Measurements from ENCODE around the gene SGCE. TPM values are rescaled to one million over a fixed set of nuclear protein-coding genes. Genes with fewer than 3 reads are reported as not detected.

The SGCE gene
- total RNA-seq, 4 donors from 2014 or later, result 118 to 203 (median 161) TPM

DNA sequence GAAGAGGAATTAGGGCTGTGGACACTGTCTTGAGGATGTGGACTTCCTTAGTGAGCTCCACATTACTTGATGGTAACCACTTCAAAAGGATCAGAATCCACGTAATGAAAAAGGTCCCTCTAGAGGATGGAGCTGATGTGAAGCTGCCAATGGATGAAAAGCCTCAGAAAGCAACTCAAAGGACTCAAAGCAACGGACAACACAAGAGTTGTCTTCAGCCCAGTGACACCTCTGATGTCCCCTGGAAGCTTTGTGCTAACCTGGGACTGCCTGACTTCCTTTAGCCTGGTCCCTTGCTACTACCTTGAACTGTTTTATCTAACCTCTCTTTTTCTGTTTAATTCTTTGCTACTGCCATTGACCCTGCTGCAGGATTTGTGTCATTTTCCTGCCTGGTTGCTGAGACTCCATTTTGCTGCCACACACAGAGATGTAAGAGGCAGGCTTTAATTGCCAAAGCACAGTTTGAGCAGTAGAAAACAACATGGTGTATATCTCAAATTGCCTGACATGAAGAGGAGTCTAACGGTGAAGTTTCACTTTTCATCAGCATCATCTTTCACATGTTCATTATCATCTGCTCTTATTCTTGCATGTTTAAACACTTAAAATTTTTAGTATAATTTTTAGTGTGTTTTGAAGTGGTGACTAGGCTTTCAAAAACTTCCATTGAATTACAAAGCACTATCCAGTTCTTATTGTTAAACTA, 11.1 kb upstream of the SGCE start:
- Histone ChIP-seq H3K4me1 (no peaks in the 10 kb centered on the region), H3K9me3 (no peaks in the 10 kb centered on the region), H3K4me3 (no peak overlapping the region), H3K27ac (no peak overlapping the region), H3K36me3 (no peaks in the 10 kb centered on the region), H3K27me3 (no peaks in the 10 kb centered on the region)
- WGBS, 2 donors, result 85 to 93% methylated on average over 3 of the region's 3 CpGs
- TF ChIP-seq POLR2A (IDR thresholded peaks at IDR 0.05) (no peak), EP300 (IDR thresholded peaks at IDR 0.05) (no peak)
- TF ChIP-seq, protein P1, sequence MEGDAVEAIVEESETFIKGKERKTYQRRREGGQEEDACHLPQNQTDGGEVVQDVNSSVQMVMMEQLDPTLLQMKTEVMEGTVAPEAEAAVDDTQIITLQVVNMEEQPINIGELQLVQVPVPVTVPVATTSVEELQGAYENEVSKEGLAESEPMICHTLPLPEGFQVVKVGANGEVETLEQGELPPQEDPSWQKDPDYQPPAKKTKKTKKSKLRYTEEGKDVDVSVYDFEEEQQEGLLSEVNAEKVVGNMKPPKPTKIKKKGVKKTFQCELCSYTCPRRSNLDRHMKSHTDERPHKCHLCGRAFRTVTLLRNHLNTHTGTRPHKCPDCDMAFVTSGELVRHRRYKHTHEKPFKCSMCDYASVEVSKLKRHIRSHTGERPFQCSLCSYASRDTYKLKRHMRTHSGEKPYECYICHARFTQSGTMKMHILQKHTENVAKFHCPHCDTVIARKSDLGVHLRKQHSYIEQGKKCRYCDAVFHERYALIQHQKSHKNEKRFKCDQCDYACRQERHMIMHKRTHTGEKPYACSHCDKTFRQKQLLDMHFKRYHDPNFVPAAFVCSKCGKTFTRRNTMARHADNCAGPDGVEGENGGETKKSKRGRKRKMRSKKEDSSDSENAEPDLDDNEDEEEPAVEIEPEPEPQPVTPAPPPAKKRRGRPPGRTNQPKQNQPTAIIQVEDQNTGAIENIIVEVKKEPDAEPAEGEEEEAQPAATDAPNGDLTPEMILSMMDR (IDR thresholded peaks at IDR 0.05), result no peak
- no peak for DNase-seq (ENCODE audit: low spot score in 2 of 2)

DNA sequence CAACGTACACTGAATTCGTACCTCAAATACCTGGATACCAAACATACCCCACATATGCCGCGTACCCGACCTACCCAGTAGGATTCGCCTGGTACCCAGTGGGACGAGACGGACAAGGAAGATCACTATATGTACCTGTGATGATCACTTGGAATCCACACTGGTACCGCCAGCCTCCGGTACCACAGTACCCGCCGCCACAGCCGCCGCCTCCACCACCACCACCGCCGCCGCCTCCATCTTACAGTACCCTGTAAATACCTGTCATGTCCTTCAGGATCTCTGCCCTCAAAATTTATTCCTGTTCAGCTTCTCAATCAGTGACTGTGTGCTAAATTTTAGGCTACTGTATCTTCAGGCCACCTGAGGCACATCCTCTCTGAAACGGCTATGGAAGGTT, 9.5 kb upstream of the SGCE start:
- no peaks in the 10 kb centered on the region for H3K27me3 ChIP-seq
- no peaks in the 10 kb centered on the region for H3K4me1 ChIP-seq
- WGBS, 2 donors, result 97 to 98% methylated on average over 18 of the region's 18 CpGs
- no peak for DNase-seq (ENCODE audit: low spot score in 2 of 2)
- TF ChIP-seq POLR2A (IDR thresholded peaks at IDR 0.05) (no peak), EP300 (IDR thresholded peaks at IDR 0.05) (no peak)
- TF ChIP-seq, protein P1 (IDR thresholded peaks at IDR 0.05), result no peak
- no peaks in the 10 kb centered on the region for H3K9me3 ChIP-seq
- H3K27ac ChIP-seq, result no peak overlapping the region
- H3K4me3 ChIP-seq, result no peak overlapping the region
- H3K36me3 ChIP-seq, result no peaks in the 10 kb centered on the region

DNA sequence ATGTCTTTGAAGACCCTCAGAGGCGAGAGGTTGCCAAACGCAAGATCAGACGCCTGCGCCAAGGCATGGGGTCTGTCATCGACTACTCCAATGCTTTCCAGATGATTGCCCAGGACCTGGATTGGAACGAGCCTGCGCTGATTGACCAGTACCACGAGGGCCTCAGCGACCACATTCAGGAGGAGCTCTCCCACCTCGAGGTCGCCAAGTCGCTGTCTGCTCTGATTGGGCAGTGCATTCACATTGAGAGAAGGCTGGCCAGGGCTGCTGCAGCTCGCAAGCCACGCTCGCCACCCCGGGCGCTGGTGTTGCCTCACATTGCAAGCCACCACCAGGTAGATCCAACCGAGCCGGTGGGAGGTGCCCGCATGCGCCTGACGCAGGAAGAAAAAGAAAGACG, 8.1 kb upstream of the SGCE start:
- Histone ChIP-seq H3K4me3 (no peak overlapping the region), H3K27me3 (no peaks in the 10 kb centered on the region), H3K9me3 (no peaks in the 10 kb centered on the region), H3K36me3 (no peaks in the 10 kb centered on the region), H3K27ac (no peak overlapping the region), H3K4me1 (no peaks in the 10 kb centered on the region)
- 98% methylated on average over 22 to 23 of the region's 23 CpGs for WGBS, 2 donors
- no peak for TF ChIP-seq EP300 (IDR thresholded peaks at IDR 0.05)
- no peak for TF ChIP-seq POLR2A (IDR thresholded peaks at IDR 0.05)
- TF ChIP-seq, protein P1 (IDR thresholded peaks at IDR 0.05), result no peak
- no peak for DNase-seq (ENCODE audit: low spot score in 2 of 2)

DNA sequence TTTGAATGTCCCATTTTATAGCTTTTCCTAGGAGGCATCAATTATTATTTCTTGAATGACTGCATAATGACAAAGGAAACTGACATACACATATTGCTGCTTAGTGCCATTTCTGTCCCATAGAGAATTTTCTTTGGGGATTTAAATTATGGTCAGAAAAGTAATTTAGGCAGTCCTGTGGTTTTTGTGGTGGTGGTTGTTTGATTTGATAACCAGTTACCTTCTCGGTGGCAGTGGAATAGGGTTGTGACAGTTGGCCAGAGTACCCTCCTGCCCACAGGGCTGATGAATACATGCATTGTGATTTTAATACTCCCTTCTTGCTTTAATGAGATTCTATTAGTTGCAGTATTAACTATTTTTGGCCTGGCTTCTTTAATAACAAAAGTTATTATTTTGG, 6.6 kb upstream of the SGCE start:
- TF ChIP-seq EP300 (IDR thresholded peaks at IDR 0.05) (no peak), POLR2A (IDR thresholded peaks at IDR 0.05) (no peak)
- TF ChIP-seq, protein P1 (IDR thresholded peaks at IDR 0.05), result no peak
- no peaks in the 10 kb centered on the region for H3K27me3 ChIP-seq
- no peak overlapping the region for H3K27ac ChIP-seq
- H3K4me1 ChIP-seq, result no peaks in the 10 kb centered on the region
- DNase-seq (ENCODE audit: low spot score in 2 of 2), result no peak
- H3K36me3 ChIP-seq, result no peaks in the 10 kb centered on the region
- 30 to 32% methylated on average over 1 of the region's 1 CpG for WGBS, 2 donors
- H3K4me3 ChIP-seq, result no peak overlapping the region
- no peaks in the 10 kb centered on the region for H3K9me3 ChIP-seq

DNA sequence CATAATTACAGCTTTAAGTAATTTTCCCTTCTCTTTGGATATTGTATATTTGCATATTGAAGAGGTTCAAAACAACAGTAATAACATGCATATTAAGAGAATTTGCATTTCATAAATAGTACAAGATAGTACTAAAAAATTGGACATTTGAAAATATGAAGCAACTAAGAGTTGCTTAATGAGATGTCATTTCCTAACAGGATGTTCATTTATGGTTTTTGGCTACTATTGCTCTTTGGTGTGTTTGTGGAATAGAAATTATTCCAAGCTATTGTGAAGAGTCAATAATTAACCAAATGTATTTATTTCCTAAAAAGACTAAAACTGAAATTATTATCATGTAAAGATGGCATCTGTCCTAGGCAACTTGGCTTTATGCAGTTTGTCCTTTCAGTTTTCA, 4.1 kb upstream of the SGCE start:
- TF ChIP-seq EP300 (IDR thresholded peaks at IDR 0.05) (no peak), POLR2A (IDR thresholded peaks at IDR 0.05) (no peak)
- TF ChIP-seq, protein P1 (IDR thresholded peaks at IDR 0.05), result no peak
- no peak for DNase-seq (ENCODE audit: low spot score in 2 of 2)
- Histone ChIP-seq H3K4me1 (peaks cover 0 to 5% (median 0%) of the 10 kb centered on the region in 4 donors), H3K9me3 (no peaks in the 10 kb centered on the region), H3K36me3 (no peaks in the 10 kb centered on the region), H3K4me3 (no peak overlapping the region), H3K27ac (no peak overlapping the region), H3K27me3 (peaks cover 0 to 7% of the 10 kb centered on the region in 2 donors)

Data from tibial nerve (tissue), 4 donors.